NT2/D1 (cell line): ENCODE data around the gene LTB4R2.

Experiments
- DNase-seq: peaks from one replicate; pipeline ENCODE4 v3.0.0-alpha.2; 2011; ENCODE audit warnings: low read depth, low spot score
- H3K27me3 ChIP-seq: 2 replicates; pipeline ENCODE4 v1.6.0; 2011; ENCODE audit warnings: mild to moderate bottlenecking; ENCODE audit not compliant: insufficient read length, insufficient read depth
- H3K36me3 ChIP-seq: 2 replicates; pipeline ENCODE4 v1.6.1; 2011; ENCODE audit warnings: mild to moderate bottlenecking, low read length, mixed read lengths; ENCODE audit not compliant: insufficient read depth, insufficient read length
- H3K4me1 ChIP-seq: 2 replicates; pipeline ENCODE4 v1.5.1; 2011; ENCODE audit not compliant: insufficient read depth, insufficient read length
- H3K4me3 ChIP-seq: 2 replicates; pipeline ENCODE4 v1.5.1; 2011; ENCODE audit warnings: low read depth; ENCODE audit not compliant: insufficient read length
- H3K9ac ChIP-seq: 2 replicates; pipeline ENCODE4 v1.6.0; 2011; ENCODE audit warnings: low read depth; ENCODE audit not compliant: insufficient read length
- H3K9me3 ChIP-seq: 2 replicates; pipeline ENCODE4 v1.5.1; 2011; ENCODE audit warnings: mild to moderate bottlenecking, low read length; ENCODE audit not compliant: insufficient read depth
- SUZ12 ChIP-seq: IDR thresholded peaks from 2 replicates; pipeline ENCODE4 v1.6.1; 2011; ENCODE audit not compliant: insufficient read length, insufficient read depth; ENCODE audit errors: extremely low read depth
- YY1 ChIP-seq: IDR thresholded peaks from 2 replicates; pipeline ENCODE4 v1.6.1; 2011; ENCODE audit not compliant: insufficient read length, insufficient read depth
- ZNF274 ChIP-seq: IDR thresholded peaks from 2 replicates; pipeline ENCODE4 v1.6.1; 2011; ENCODE audit warnings: mild to moderate bottlenecking, low read depth, low read length

LTB4R2 gene

GRCh38 chr14:24271134-24271833, 38.7 kb upstream of the LTB4R2 start, which contains the start of gene RABGGTA:
Gene RABGGTA, minus strand, starts transcription at chr14:24271597. Its CDS starts 482 bp downstream, at chr14:24271115.
- peak within 1 kb of the TSS; percentile 87 for H3K9ac ChIP-seq
- H3K36me3 ChIP-seq, result peaks cover 37% of the 10 kb centered on the region
- H3K27me3 ChIP-seq, result no peaks in the 10 kb centered on the region
- H3K9me3 ChIP-seq, result no peaks in the 10 kb centered on the region
- H3K4me1 ChIP-seq, result no peaks in the 10 kb centered on the region
- TF ChIP-seq YY1, result no peak
- TF ChIP-seq ZNF274, result no peak
- no peak for TF ChIP-seq SUZ12
- peak; percentile 79 for DNase-seq
- H3K4me3 ChIP-seq, result peak within 1 kb of the TSS; percentile 81

GRCh38 chr14:24271834-24272263, 38.1 kb upstream of the LTB4R2 start:
- TF ChIP-seq ZNF274, result no peak
- TF ChIP-seq SUZ12, result no peak
- TF ChIP-seq YY1, result no peak
- Histone ChIP-seq H3K4me1 (no peaks in the 10 kb centered on the region), H3K27me3 (no peaks in the 10 kb centered on the region), H3K9me3 (no peaks in the 10 kb centered on the region), H3K4me3 (peak overlapping the region; percentile 81), H3K36me3 (peaks cover 32% of the 10 kb centered on the region), H3K9ac (peak overlapping the region; percentile 58)
- no peak for DNase-seq

- Histone ChIP-seq H3K27me3 (no peaks in the 10 kb centered on the region), H3K9ac (no peak overlapping the region), H3K9me3 (no peaks in the 10 kb centered on the region), H3K4me3 (no peak overlapping the region), H3K36me3 (peaks cover 28% of the 10 kb centered on the region), H3K4me1 (no peaks in the 10 kb centered on the region)
- DNase-seq, result no peak
- TF ChIP-seq SUZ12, result no peak
- no peak for TF ChIP-seq YY1
- TF ChIP-seq ZNF274, result no peak
These were observed 37.5 kb upstream of the LTB4R2 start for GRCh38 chr14:24272467-24272866.

- no peak overlapping the region for H3K9ac ChIP-seq
- DNase-seq, result no peak
- no peaks in the 10 kb centered on the region for H3K9me3 ChIP-seq
- no peaks in the 10 kb centered on the region for H3K27me3 ChIP-seq
- H3K4me1 ChIP-seq, result no peaks in the 10 kb centered on the region
- no peak overlapping the region for H3K4me3 ChIP-seq
- TF ChIP-seq SUZ12 (no peak), YY1 (no peak), ZNF274 (no peak)
- H3K36me3 ChIP-seq, result peaks cover 21% of the 10 kb centered on the region
These were observed 36.4 kb upstream of the LTB4R2 start for GRCh38 chr14:24273422-24273998.

GRCh38 chr14:24274101-24274543, 35.8 kb upstream of the LTB4R2 start:
- Histone ChIP-seq H3K9me3 (no peaks in the 10 kb centered on the region), H3K36me3 (peaks cover 15% of the 10 kb centered on the region), H3K4me1 (no peaks in the 10 kb centered on the region), H3K4me3 (no peak overlapping the region), H3K27me3 (no peaks in the 10 kb centered on the region), H3K9ac (no peak overlapping the region)
- no peak for DNase-seq
- TF ChIP-seq SUZ12, result no peak
- no peak for TF ChIP-seq YY1
- no peak for TF ChIP-seq ZNF274

GRCh38 chr14:24277071-24277470, 32.9 kb upstream of the LTB4R2 start:
- H3K36me3 ChIP-seq, result peaks cover 4% of the 10 kb centered on the region
- DNase-seq, result no peak
- H3K9ac ChIP-seq, result no peak overlapping the region
- H3K4me3 ChIP-seq, result no peak overlapping the region
- peaks cover 4% of the 10 kb centered on the region for H3K4me1 ChIP-seq
- TF ChIP-seq ZNF274 (no peak), SUZ12 (no peak), YY1 (no peak)
- H3K27me3 ChIP-seq, result no peaks in the 10 kb centered on the region
- H3K9me3 ChIP-seq, result no peaks in the 10 kb centered on the region

GRCh38 chr14:24277606-24278321, 32.2 kb upstream of the LTB4R2 start:
- no peak overlapping the region for H3K9ac ChIP-seq
- no peaks in the 10 kb centered on the region for H3K9me3 ChIP-seq
- H3K4me1 ChIP-seq, result peaks cover 4% of the 10 kb centered on the region

More at GRCh38 chr14:24277606-24278321, 32.2 kb upstream of the LTB4R2 start:
- H3K4me3 ChIP-seq, result no peak overlapping the region
- no peaks in the 10 kb centered on the region for H3K27me3 ChIP-seq
- peaks cover 4% of the 10 kb centered on the region for H3K36me3 ChIP-seq
- TF ChIP-seq ZNF274 (no peak), SUZ12 (no peak), YY1 (no peak)
- DNase-seq, result no peak
